Vagina (tissue), 2 donors: ENCODE data around the gene SLC8A1. TPM values are rescaled to one million over a fixed set of nuclear protein-coding genes. Genes with fewer than 3 reads are reported as not detected.

Experiments
- DNase-seq, 2 donors: peaks; one replicate each; pipeline ENCODE4 v3.0.0-alpha.2; 2017; ENCODE audit errors: extremely low spot score in 2 of 2
- H3K27ac ChIP-seq: fragments of 200-600 bp; sonication (generic); one replicate; pipeline ENCODE4 v1.5.1; 2019
- H3K27me3 ChIP-seq: fragments of 200-600 bp; sonication (generic); one replicate; pipeline ENCODE4 v1.5.1; 2019
- H3K36me3 ChIP-seq, 2 donors: fragments of 200-600 bp; sonication (generic); one replicate each; pipeline ENCODE4 v1.5.1; 2017 to 2019
- H3K4me1 ChIP-seq: fragments of 200-600 bp; sonication (generic); one replicate; pipeline ENCODE4 v1.5.1; 2019
- H3K4me3 ChIP-seq, 2 donors: fragments of 200-600 bp; sonication (generic); 1 replicate in 1 of 2; 2 replicates in 1 of 2; pipeline ENCODE4 v1.5.1; 2016 to 2019
- H3K9me3 ChIP-seq: fragments of 200-600 bp; sonication (generic); one replicate; pipeline ENCODE4 v1.5.1; 2019
- POLR2A ChIP-seq, 2 donors: fragments of 450-650 bp; IDR thresholded peaks; one replicate each; pipeline ENCODE4 v1.6.1; 2017; ENCODE audit warnings: antibody characterized with exemption in 2 of 2, mild to moderate bottlenecking in 2 of 2, moderate library complexity in 2 of 2
- POLR2AphosphoS5 ChIP-seq, 2 donors: sonication (generic); formaldehyde crosslinking; IDR thresholded peaks; one replicate each; pipeline ENCODE4 v1.9.0; 2017; ENCODE audit warnings: antibody characterized with exemption in 2 of 2, mild to moderate bottlenecking in 2 of 2, low read depth in 1 of 2; ENCODE audit not compliant: insufficient read depth in 1 of 2
- intact Hi-C: fragments of 100-400 bp; cut with DNase I; formaldehyde crosslinking; loops from one replicate; pipeline ENCODE4 v1.15.1; 2023
- total RNA-seq: library from RNA; depleted of rRNA; stranded (reverse); fragments of >200 nt; gene quantifications from one replicate; pipeline ENCODE4 v1.2.3, GENCODE V29; 2016
- TF ChIP-seq, protein P1 (sequence below), 3 experiments: fragments of 450-650 bp in 2 of 3; fragments of 200-600 bp in 1 of 3; sonication (generic) in 1 of 3; IDR thresholded peaks; one replicate each; pipeline ENCODE4 v1.5.1; 2017 to 2019; ENCODE audit warnings: antibody characterized with exemption in 3 of 3, mild to moderate bottlenecking in 2 of 3, moderate library complexity in 2 of 3

The SLC8A1 gene
- total RNA-seq, 1 donor from 2014 or later: 40.8 TPM

DNA sequence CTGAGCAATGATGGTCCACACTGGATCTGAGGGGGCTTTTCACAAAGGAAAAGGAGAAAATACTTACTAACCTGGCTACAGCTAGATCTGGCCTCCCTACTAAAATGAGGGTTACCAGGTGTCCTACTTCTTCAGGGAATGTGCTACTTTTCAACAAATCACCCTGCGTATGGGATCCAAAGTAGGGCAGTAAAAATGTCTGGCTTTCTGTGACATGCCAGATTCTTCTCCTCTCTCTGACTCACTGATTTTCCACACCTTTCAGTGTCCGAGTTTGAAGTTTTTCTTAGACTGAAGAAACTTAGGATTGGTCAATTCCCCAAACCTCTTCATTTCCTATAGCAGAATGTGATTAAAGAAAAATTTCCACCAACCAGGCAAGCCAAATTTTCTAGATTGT is 71.2 kb downstream of the SLC8A1 start:
- Histone ChIP-seq H3K4me1 (no peaks in the 10 kb centered on the region), H3K9me3 (no peaks in the 10 kb centered on the region), H3K27me3 (no peaks in the 10 kb centered on the region), H3K36me3 (no peaks in the 10 kb centered on the region), H3K4me3 (no peak overlapping the region), H3K27ac (no peak overlapping the region)
- DNase-seq: no peak
- TF ChIP-seq POLR2A (IDR thresholded peaks at IDR 0.05) (no peak), POLR2AphosphoS5 (IDR thresholded peaks at IDR 0.05; ENCODE audit: insufficient read depth in 1 of 2, low read depth in 1 of 2) (no peak)
- TF ChIP-seq, protein P1, sequence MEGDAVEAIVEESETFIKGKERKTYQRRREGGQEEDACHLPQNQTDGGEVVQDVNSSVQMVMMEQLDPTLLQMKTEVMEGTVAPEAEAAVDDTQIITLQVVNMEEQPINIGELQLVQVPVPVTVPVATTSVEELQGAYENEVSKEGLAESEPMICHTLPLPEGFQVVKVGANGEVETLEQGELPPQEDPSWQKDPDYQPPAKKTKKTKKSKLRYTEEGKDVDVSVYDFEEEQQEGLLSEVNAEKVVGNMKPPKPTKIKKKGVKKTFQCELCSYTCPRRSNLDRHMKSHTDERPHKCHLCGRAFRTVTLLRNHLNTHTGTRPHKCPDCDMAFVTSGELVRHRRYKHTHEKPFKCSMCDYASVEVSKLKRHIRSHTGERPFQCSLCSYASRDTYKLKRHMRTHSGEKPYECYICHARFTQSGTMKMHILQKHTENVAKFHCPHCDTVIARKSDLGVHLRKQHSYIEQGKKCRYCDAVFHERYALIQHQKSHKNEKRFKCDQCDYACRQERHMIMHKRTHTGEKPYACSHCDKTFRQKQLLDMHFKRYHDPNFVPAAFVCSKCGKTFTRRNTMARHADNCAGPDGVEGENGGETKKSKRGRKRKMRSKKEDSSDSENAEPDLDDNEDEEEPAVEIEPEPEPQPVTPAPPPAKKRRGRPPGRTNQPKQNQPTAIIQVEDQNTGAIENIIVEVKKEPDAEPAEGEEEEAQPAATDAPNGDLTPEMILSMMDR (IDR thresholded peaks at IDR 0.05): no peak
- intact Hi-C loops: no loop called here

GRCh38 chr2:40380041-40380440 is 71.8 kb downstream of the SLC8A1 start:
- no peaks in the 10 kb centered on the region for H3K27me3 ChIP-seq
- H3K4me3 ChIP-seq: no peak overlapping the region
- H3K36me3 ChIP-seq: no peaks in the 10 kb centered on the region
- TF ChIP-seq, protein P1 (IDR thresholded peaks at IDR 0.05): no peak
- TF ChIP-seq POLR2A (IDR thresholded peaks at IDR 0.05) (no peak), POLR2AphosphoS5 (IDR thresholded peaks at IDR 0.05; ENCODE audit: insufficient read depth in 1 of 2, low read depth in 1 of 2) (no peak)
- H3K4me1 ChIP-seq: no peaks in the 10 kb centered on the region
- H3K9me3 ChIP-seq: no peaks in the 10 kb centered on the region
- no peak for DNase-seq
- intact Hi-C loops: no loop called here
- H3K27ac ChIP-seq: no peak overlapping the region

GRCh38 chr2:40374543-40375240 is 77.2 kb downstream of the SLC8A1 start:
- H3K4me1 ChIP-seq: no peaks in the 10 kb centered on the region
- intact Hi-C loops: no loop called here
- no peak for DNase-seq
- H3K27me3 ChIP-seq: no peaks in the 10 kb centered on the region
- no peak overlapping the region for H3K4me3 ChIP-seq
- H3K36me3 ChIP-seq: no peaks in the 10 kb centered on the region
- TF ChIP-seq POLR2A (IDR thresholded peaks at IDR 0.05) (no peak), POLR2AphosphoS5 (IDR thresholded peaks at IDR 0.05; ENCODE audit: insufficient read depth in 1 of 2, low read depth in 1 of 2) (no peak)
- TF ChIP-seq, protein P1 (IDR thresholded peaks at IDR 0.05): no peak
- H3K9me3 ChIP-seq: no peaks in the 10 kb centered on the region
- H3K27ac ChIP-seq: no peak overlapping the region

DNA sequence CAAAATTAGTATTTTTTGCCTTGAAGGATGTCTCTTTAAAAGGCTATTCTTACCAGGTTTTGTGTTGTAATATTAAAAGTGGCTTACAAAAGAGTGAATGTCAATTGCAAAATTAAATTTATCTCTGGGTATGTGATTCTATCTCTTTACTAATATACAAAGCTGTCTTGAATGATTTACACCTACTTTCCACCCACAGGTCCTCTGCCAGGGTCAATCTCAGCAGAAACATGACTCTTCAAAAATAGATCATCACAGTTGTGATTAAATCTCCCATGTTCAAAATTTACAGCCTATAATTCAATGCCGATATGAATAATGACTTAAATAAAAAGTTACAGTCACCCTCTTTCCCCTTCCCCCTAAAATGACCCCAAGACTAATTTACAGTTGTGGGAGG is 78.8 kb downstream of the SLC8A1 start:
- no peaks in the 10 kb centered on the region for H3K36me3 ChIP-seq
- no peaks in the 10 kb centered on the region for H3K9me3 ChIP-seq
- no peak overlapping the region for H3K27ac ChIP-seq
- H3K27me3 ChIP-seq: no peaks in the 10 kb centered on the region
- H3K4me3 ChIP-seq: no peak overlapping the region
- no peak for DNase-seq
- H3K4me1 ChIP-seq: no peaks in the 10 kb centered on the region
- intact Hi-C loops: no loop called here
- TF ChIP-seq, protein P1 (IDR thresholded peaks at IDR 0.05): no peak
- TF ChIP-seq POLR2A (IDR thresholded peaks at IDR 0.05) (no peak), POLR2AphosphoS5 (IDR thresholded peaks at IDR 0.05; ENCODE audit: insufficient read depth in 1 of 2, low read depth in 1 of 2) (no peak)

GRCh38 chr2:40372283-40372985 is 79.5 kb downstream of the SLC8A1 start:
- H3K4me1 ChIP-seq: no peaks in the 10 kb centered on the region
- no peaks in the 10 kb centered on the region for H3K9me3 ChIP-seq
- TF ChIP-seq POLR2AphosphoS5 (IDR thresholded peaks at IDR 0.05; ENCODE audit: insufficient read depth in 1 of 2, low read depth in 1 of 2) (no peak), POLR2A (IDR thresholded peaks at IDR 0.05) (no peak)
- TF ChIP-seq, protein P1 (IDR thresholded peaks at IDR 0.05): no peak
- H3K36me3 ChIP-seq: no peaks in the 10 kb centered on the region
- no peak overlapping the region for H3K27ac ChIP-seq
- no peak overlapping the region for H3K4me3 ChIP-seq
- no peak for DNase-seq
- no peaks in the 10 kb centered on the region for H3K27me3 ChIP-seq
- intact Hi-C loops: no loop called here
